GM21529 (cell line): ENCODE data around the gene PODXL2.
"Not testable (repeated sequence)": the region's sequence is repeated elsewhere in the genome, so short reads cannot be mapped to it uniquely, and the experiment has no call there.

Source experiments
- ATAC-seq: cut with Tn5 transposase; IDR thresholded peaks from one replicate; pipeline ENCODE4 v1.9.1; 2021; ENCODE audit not compliant: unreplicated experiment

The PODXL2 gene

GRCh38 chr3:127673191-127674100 lies 44.5 kb downstream of the PODXL2 start:
- peak; percentile 38 for ATAC-seq

GRCh38 chr3:127674101-127674721 lies 45.2 kb downstream of the PODXL2 start:
- ATAC-seq = no peak

GRCh38 chr3:127674790-127675189 lies 45.8 kb downstream of the PODXL2 start:
- no peak for ATAC-seq

GRCh38 chr3:127675651-127676391 lies 46.8 kb downstream of the PODXL2 start:
- ATAC-seq = no peak

GRCh38 chr3:127676456-127676855 lies 47.5 kb downstream of the PODXL2 start:
- ATAC-seq = no peak

GRCh38 chr3:127676921-127677351 lies 48.0 kb downstream of the PODXL2 start:
- no peak for ATAC-seq

- no peak for ATAC-seq
Measured at GRCh38 chr3:127677541-127678314, 48.7 kb downstream of the PODXL2 start.

GRCh38 chr3:127678315-127678599 lies 49.3 kb downstream of the PODXL2 start:
- ATAC-seq = no peak

- no peak for ATAC-seq
Measured at GRCh38 chr3:127678611-127679533, 49.9 kb downstream of the PODXL2 start.

- ATAC-seq = no peak
Measured at GRCh38 chr3:127679534-127680145, 50.7 kb downstream of the PODXL2 start.

GRCh38 chr3:127680146-127680661 lies 51.2 kb downstream of the PODXL2 start:
- no peak for ATAC-seq

GRCh38 chr3:127680798-127681221 lies 51.8 kb downstream of the PODXL2 start:
- no peak for ATAC-seq

- ATAC-seq = not testable (repeated sequence)
Measured at GRCh38 chr3:127682175-127682554, 53.2 kb downstream of the PODXL2 start.

GRCh38 chr3:127682561-127682960 lies 53.6 kb downstream of the PODXL2 start:
- ATAC-seq = no peak

- no peak for ATAC-seq
Measured at GRCh38 chr3:127684871-127685707, 56.1 kb downstream of the PODXL2 start.

- ATAC-seq = no peak
Measured at GRCh38 chr3:127685708-127686511, 56.9 kb downstream of the PODXL2 start.

GRCh38 chr3:127686512-127686894 lies 57.5 kb downstream of the PODXL2 start:
- no peak for ATAC-seq
